MM.1S (cell line): ENCODE measurements around the gene SH2D7.

Source experiments
- CTCF ChIP-seq: fragments of 300-600 bp; sonication (generic); IDR thresholded peaks from 2 replicates; pipeline ENCODE4 v1.5.1; 2016; ENCODE audit warnings: antibody characterized with exemption, low read length, mixed read lengths
- EZH2 ChIP-seq: fragments of 300-600 bp; sonication (generic); optimal IDR thresholded peaks from 2 replicates; pipeline ENCODE3; 2017; ENCODE audit warnings: low read depth, mild to moderate bottlenecking, antibody characterized with exemption, low read length, mixed read lengths
- EZH2phosphoT487 ChIP-seq: fragments of 300-600 bp; sonication (generic); IDR thresholded peaks from 2 replicates; pipeline ENCODE4 v1.6.1; 2018; ENCODE audit warnings: antibody characterized with exemption, low read length

- TF ChIP-seq CTCF, result peak; percentile 57
- no peak for TF ChIP-seq EZH2
- no peak for TF ChIP-seq EZH2phosphoT487
Measured at GRCh38 chr15:78131295-78132061, 39.1 kb downstream of the SH2D7 start, which contains the start of gene CIB2.
